Heart right ventricle (tissue), 16 donors: ENCODE results near the gene KIF1A. TPM values are rescaled to one million over a fixed set of nuclear protein-coding genes. Genes with fewer than 3 reads are reported as not detected.

Experiments
- ATAC-seq, 8 donors: fragments of 200-7000 bp; cut with Tn5 transposase; one replicate each; pipeline ENCODE4 v1.9.1; 2020; ENCODE audit warnings: mild to moderate bottlenecking in 8 of 8, moderate library complexity in 8 of 8, moderate number of reproducible peaks in 1 of 8
- DNase-seq, 2 donors: peaks; one replicate each; pipeline ENCODE4 v3.0.0-alpha.2; 2020
- H3K27ac ChIP-seq, 10 donors: fragments of 200-600 bp; sonication (generic) in 2 of 10; one replicate each; pipeline versions ENCODE4 v1.5.0 to v1.8.0; 2020 to 2022; ENCODE audit warnings: mild to moderate bottlenecking in 3 of 10
- H3K27me3 ChIP-seq, 7 donors: fragments of 200-600 bp; one replicate each; pipeline ENCODE4 v1.8.0; 2021 to 2022; ENCODE audit warnings: mild to moderate bottlenecking in 2 of 7
- H3K36me3 ChIP-seq, 9 donors: fragments of 200-600 bp; sonication (generic) in 1 of 9; one replicate each; pipeline versions ENCODE4 v1.5.0 to v1.8.0; 2020 to 2022; ENCODE audit warnings: mild to moderate bottlenecking in 2 of 9
- H3K4me1 ChIP-seq, 9 donors: fragments of 200-600 bp; sonication (generic) in 1 of 9; one replicate each; pipeline versions ENCODE4 v1.5.0 to v1.8.0; 2020 to 2022; ENCODE audit warnings: mild to moderate bottlenecking in 4 of 9
- H3K4me3 ChIP-seq, 10 donors: fragments of 200-600 bp; sonication (generic) in 2 of 10; one replicate each; pipeline versions ENCODE4 v1.5.0 to v1.8.0; 2020 to 2022; ENCODE audit warnings: mild to moderate bottlenecking in 7 of 10, moderate library complexity in 2 of 10
- H3K9me3 ChIP-seq, 11 donors: fragments of 200-600 bp in 10 of 11; sonication (generic) in 2 of 11; one replicate each; pipeline versions ENCODE4 v1.5.0 to v1.8.0; 2013 to 2022; ENCODE audit warnings: mild to moderate bottlenecking in 2 of 11, control low read depth in 1 of 11, moderate library complexity in 1 of 11
- CTCF ChIP-seq, 9 donors: fragments of 200-600 bp; sonication (generic) in 2 of 9; IDR thresholded peaks; one replicate each; pipeline versions ENCODE4 v1.5.0 to v1.8.0; 2021 to 2022; ENCODE audit warnings: antibody characterized with exemption in 9 of 9, mild to moderate bottlenecking in 5 of 9, moderate library complexity in 1 of 9
- WGBS, 2 donors: extraction: QIAGEN DNeasy Blood & Tissue Kit; methylation state at CpG; one replicate each; pipeline ENCODE4 v1.1.7; 2013; ENCODE audit warnings: inconsistent platforms in 1 of 2; 5-methylcytosine and 5-hydroxymethylcytosine counted together
- intact Hi-C, 10 donors: fragments of 100-400 bp; cut with DNase I; formaldehyde crosslinking; loops; one replicate each; pipeline versions ENCODE4 v1.11.1 to v1.14.2; 2022
- polyA plus RNA-seq, 2 donors: library from polyadenylated mRNA; stranded (reverse); fragments of 200-250 nt; gene quantifications; one replicate each; pipeline ENCODE4 v1.2.3, GENCODE V29; 2013
- total RNA-seq, 10 donors: library from RNA; stranded (reverse); fragmentation: NEBNext Ultra II Directional in 3 of 10; extraction: Animal tissue kit (Norgen Biotek cat#: 25700) in 3 of 10; gene quantifications; one replicate each; pipeline versions ENCODE4 v1.2.1 to v1.2.4, GENCODE V29; 2021 to 2023
- donor health status: Arrhythmogenic right ventricular cardiomyopathy.
- donor health status: ischemic (EF 13 %, LVEDD 7.1; RV severe dilation, severe dysfunction).
- donor health status: healthy with polysubstance abuse.
- donor health status: DM: no; HTN: yes; CAD: no.
- donor health status: DM: no; HTN: no; CAD: no.
- donor health status: ischemic (EF 25% LVEDD 6.9; RV normal size, moderate dysfunction).
- donor health status: ischemic (EF 25% LVEDD 5.7; RV mildly dilated, moderate dysfunction).
- donor health status: healthy.
- donor health status: DM: yes; HTN: yes; CAD: no.
- donor health status: Ischemic cardiomyopathy.
- donor health status: ischemic (EF 35%, LVEDD 5.7; RV mildly dilated, moderate dysfunction).
- donor health status: nonischemic (EF 11% LVEDD 7.7; RV severe dilation, severe dysfunction).
- donor health status: DM: yes; HTN: yes; CAD: no.
- donor health status: PGD.
- donor health status: ischemic (EF 29% LVEDD 5.4; RV normal size, mild dysfunction).
- donor health status: nonischemic (EF 23%, LVEDD 6.1; RV moderate dilation, normal function).

Gene KIF1A
- total and polyA plus RNA-seq, 12 donors = 0.37 to 21.4 (median 1.4) TPM

DNA sequence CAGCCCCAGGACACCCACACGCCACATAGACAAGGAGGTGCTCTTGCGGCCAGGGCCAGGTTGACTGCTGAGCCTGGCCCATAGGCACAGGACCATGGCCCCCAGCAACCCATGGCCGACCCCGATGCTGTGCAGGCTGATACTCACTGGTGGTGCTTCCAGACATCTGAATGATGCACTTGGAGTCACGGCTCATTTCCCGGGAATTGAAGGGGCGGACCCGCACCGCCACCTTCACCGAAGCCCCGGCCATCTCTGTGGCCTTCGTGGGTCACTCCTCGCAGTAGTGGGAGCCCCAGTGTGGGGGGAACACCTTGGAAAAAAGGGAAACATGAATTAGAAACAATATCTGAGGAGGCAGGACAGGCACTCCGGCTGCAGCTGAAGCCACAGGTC lies 22.5 kb downstream of the KIF1A start:
- Histone ChIP-seq H3K9me3 (no peaks in the 10 kb centered on the region), H3K27me3 (peaks cover 0 to 57% (median 44%) of the 10 kb centered on the region in 7 donors), H3K36me3 (no peaks in the 10 kb centered on the region), H3K4me3 (no peak overlapping the region), H3K27ac (no peak overlapping the region), H3K4me1 (peaks cover 0 to 14% (median 0%) of the 10 kb centered on the region in 9 donors)
- intact Hi-C loops = no loop called here
- no peak for TF ChIP-seq CTCF (IDR thresholded peaks at IDR 0.05)
- DNase-seq (no peak), ATAC-seq (no peak)
- 95 to 96% methylated on average over 14 of the region's 14 CpGs for WGBS, 2 donors

GRCh38 chr2:240796543-240797499 lies 23.2 kb downstream of the KIF1A start:
- no peak for ATAC-seq
- TF ChIP-seq CTCF (IDR thresholded peaks at IDR 0.05) = no peak
- H3K4me1 ChIP-seq = peaks cover 0 to 14% (median 0%) of the 10 kb centered on the region in 9 donors
- H3K27ac ChIP-seq = no peak overlapping the region
- no peak for DNase-seq
- 91 to 92% methylated on average over 19 of the region's 19 CpGs for WGBS, 2 donors
- intact Hi-C loops = no loop called here
- H3K27me3 ChIP-seq = peaks cover 0 to 54% (median 39%) of the 10 kb centered on the region in 7 donors
- H3K9me3 ChIP-seq = no peaks in the 10 kb centered on the region
- H3K36me3 ChIP-seq = no peaks in the 10 kb centered on the region
- H3K4me3 ChIP-seq = no peak overlapping the region

DNA sequence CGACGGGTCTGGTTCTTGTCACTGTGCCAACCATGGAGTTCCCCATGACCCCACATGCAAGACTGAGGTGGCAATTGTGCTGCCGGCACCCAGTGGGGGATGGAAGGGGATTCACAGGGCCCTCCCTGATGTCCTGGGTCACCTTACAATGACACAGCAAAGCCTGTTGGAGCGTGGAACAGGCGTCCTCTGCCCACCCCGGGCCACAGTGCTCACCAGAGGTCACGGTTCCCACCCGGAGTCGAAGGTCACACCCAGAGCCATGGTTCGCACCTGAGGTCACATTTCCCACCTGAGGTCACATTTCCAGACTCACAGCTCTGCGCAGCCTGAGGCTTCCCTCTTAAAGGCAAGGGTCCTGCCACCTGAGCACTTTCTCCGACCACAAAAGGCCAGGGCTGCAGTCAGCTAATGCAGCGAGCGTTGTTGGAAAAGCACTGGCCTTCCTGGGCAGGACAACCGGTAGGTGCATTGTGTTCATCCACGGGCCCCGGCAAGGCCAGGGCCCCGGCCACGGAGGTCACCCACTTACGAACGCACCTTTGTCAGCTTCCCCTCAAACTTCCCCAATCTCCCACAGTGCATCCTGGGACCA lies 24.0 kb downstream of the KIF1A start:
- peak in 1 of 2 donors; percentile 2 for DNase-seq
- H3K4me3 ChIP-seq = no peak overlapping the region
- peaks cover 0 to 46% (median 31%) of the 10 kb centered on the region in 7 donors for H3K27me3 ChIP-seq
- no peak for ATAC-seq
- 93 to 97% methylated on average over 21 of the region's 21 CpGs for WGBS, 2 donors
- no peaks in the 10 kb centered on the region for H3K36me3 ChIP-seq
- TF ChIP-seq CTCF (IDR thresholded peaks at IDR 0.05) = no peak
- intact Hi-C loops = no loop called here
- no peak overlapping the region for H3K27ac ChIP-seq
- H3K4me1 ChIP-seq = peaks cover 0 to 14% (median 0%) of the 10 kb centered on the region in 9 donors
- no peaks in the 10 kb centered on the region for H3K9me3 ChIP-seq

- no peak for ATAC-seq
- Histone ChIP-seq H3K9me3 (no peaks in the 10 kb centered on the region), H3K27me3 (peaks cover 0 to 41% (median 25%) of the 10 kb centered on the region in 7 donors), H3K27ac (no peak overlapping the region), H3K4me3 (no peak overlapping the region), H3K36me3 (no peaks in the 10 kb centered on the region), H3K4me1 (peaks cover 0 to 13% (median 0%) of the 10 kb centered on the region in 9 donors)
- intact Hi-C loops = no loop called here
- DNase-seq = peak in 1 of 2 donors; percentile 1
- TF ChIP-seq CTCF (IDR thresholded peaks at IDR 0.05) = no peak
- 87 to 90% methylated on average over 11 of the region's 11 CpGs for WGBS, 2 donors
These were observed 24.6 kb downstream of the KIF1A start for GRCh38 chr2:240795454-240795853.
